HepG2 (cell line): ENCODE data around the gene ZNF607. TPM values are rescaled to one million over a fixed set of nuclear protein-coding genes. Genes with fewer than 3 reads are reported as not detected.

Source experiments
- ATAC-seq: fragments of 200-7000 bp; cut with Tn5 transposase; 3 replicates; pipeline ENCODE4 v1.9.1; 2020; ENCODE audit warnings: mild to moderate bottlenecking, moderate library complexity
- BruUV-seq: library from RNA; stranded (reverse); fragments of 400-500 nt; replicated peaks from 2 replicates; lab custom pipeline; 2021; lab: Mats Ljungman, UMichigan
- CTCF ChIA-PET: fragments of 300-600 bp; formaldehyde crosslinking; extraction: SDS; loops from one replicate; lab custom pipeline; 2021; ENCODE audit warnings: low total read pairs, inconsistent platforms, low intra/inter-chr PET ratio; lab: Yijun Ruan, JAX
- POLR2A ChIA-PET: fragments of 350-600 bp; sonication (Branson Sonifier 250); formaldehyde crosslinking; loops from one replicate; lab custom pipeline; 2020; ENCODE audit warnings: antibody characterized with exemption, inconsistent platforms; lab: Yijun Ruan, JAX
- DNase-seq: peaks from one replicate; pipeline ENCODE4 v3.0.0-alpha.2; 2015; ENCODE audit warnings: low spot score
- FAIRE-seq: peaks from 3 replicates; lab custom pipeline; 2011; peaks lifted over from hg19 to GRCh38; lab: Jason Lieb, UNC
- H2AFZ ChIP-seq: one replicate; pipeline ENCODE4 v1.6.1; 2011; ENCODE audit warnings: low read length, inconsistent platforms
- H3K27ac ChIP-seq: fragments of 300-600 bp; 3 replicates; pipeline ENCODE4 v1.8.0; 2011; ENCODE audit warnings: mixed run types, mild to moderate bottlenecking, mixed read lengths, low read length, inconsistent platforms; ENCODE audit not compliant: insufficient read depth; ENCODE audit errors: extremely low read length
- H3K27me3 ChIP-seq, 2 experiments: fragments of 200-600 bp in 1 of 2; 2 replicates in 1 of 2; 3 replicates in 1 of 2; pipeline versions ENCODE4 v1.6.0 to v1.8.0; 2011; ENCODE audit warnings: low read length in 2 of 2, mild to moderate bottlenecking in 2 of 2, moderate library complexity in 2 of 2, inconsistent platforms in 1 of 2; ENCODE audit not compliant: insufficient read depth in 2 of 2, control insufficient read depth in 1 of 2
- H3K36me3 ChIP-seq, 2 experiments: fragments of 200-600 bp in 1 of 2; replicated peaks in 1 of 2; 2 replicates in 1 of 2; 3 replicates in 1 of 2; pipeline versions ENCODE4 v1.5.1 to v1.8.0; 2011; ENCODE audit warnings: low read length in 2 of 2, inconsistent platforms in 1 of 2; ENCODE audit not compliant: insufficient read depth in 2 of 2, control insufficient read depth in 1 of 2
- H3K4me1 ChIP-seq: 2 replicates; pipeline ENCODE4 v1.5.1; 2012; ENCODE audit warnings: low read length, inconsistent platforms; ENCODE audit not compliant: insufficient read depth
- H3K4me2 ChIP-seq: 2 replicates; pipeline ENCODE4 v1.6.0; 2011; ENCODE audit warnings: low read depth, low read length, inconsistent platforms
- H3K4me3 ChIP-seq, 3 experiments: fragments of 200-600 bp in 1 of 3; sonication (generic), shearing (Covaris generic) in 1 of 3; replicated peaks in 1 of 3; 2 replicates each; pipeline ENCODE4 v1.5.1; 2011 to 2016; ENCODE audit warnings: low read length in 3 of 3, inconsistent platforms in 2 of 3, low read depth in 2 of 3, mild to moderate bottlenecking in 2 of 3, control low read depth in 1 of 3, mixed read lengths in 1 of 3; ENCODE audit not compliant: insufficient read depth in 1 of 3
- H3K79me2 ChIP-seq: one replicate; pipeline ENCODE4 v1.6.1; 2011; ENCODE audit warnings: low read length, inconsistent platforms; ENCODE audit not compliant: insufficient read depth
- H3K9ac ChIP-seq: 2 replicates; pipeline ENCODE4 v1.6.0; 2011; ENCODE audit warnings: mild to moderate bottlenecking, low read depth, low read length, inconsistent platforms; ENCODE audit not compliant: insufficient read depth
- H3K9me3 ChIP-seq: 2 replicates; pipeline ENCODE4 v1.5.1; 2012; ENCODE audit warnings: mild to moderate bottlenecking, low read length
- H4K20me1 ChIP-seq: 2 replicates; pipeline ENCODE4 v1.6.0; 2011; ENCODE audit warnings: inconsistent platforms, mild to moderate bottlenecking, low read length, moderate library complexity; ENCODE audit not compliant: insufficient read depth
- BCLAF1 ChIP-seq: fragments of 450-650 bp; IDR thresholded peaks from 2 replicates; pipeline ENCODE4 v1.6.1; 2017; ENCODE audit warnings: mild to moderate bottlenecking
- FLYWCH1 ChIP-seq: sonication (generic); formaldehyde crosslinking; IDR thresholded peaks from 2 replicates; pipeline ENCODE4 v1.8.1; 2023; ENCODE audit warnings: mild to moderate bottlenecking, missing genetic modification reagents
- KLF15 ChIP-seq: sonication (generic); formaldehyde crosslinking; IDR thresholded peaks from 2 replicates; pipeline ENCODE4 v1.8.1; 2023; ENCODE audit warnings: borderline replicate concordance, mild to moderate bottlenecking, inconsistent platforms, missing genetic modification reagents, mixed read lengths
- MAFF ChIP-seq: IDR thresholded peaks from 2 replicates; pipeline ENCODE4 v1.6.1; 2011; ENCODE audit warnings: low read depth, low read length, improper control_type of control experiment
- MAFK ChIP-seq, 2 experiments: IDR thresholded peaks in 1 of 2; conservative IDR thresholded peaks in 1 of 2; 2 replicates each; pipeline ENCODE4 v1.6.1; 2011; ENCODE audit warnings: improper control_type of control experiment in 2 of 2, low read length in 2 of 2
- MYPOP ChIP-seq: sonication (generic); formaldehyde crosslinking; IDR thresholded peaks from 2 replicates; pipeline ENCODE4 v1.8.1; 2023; ENCODE audit warnings: mild to moderate bottlenecking, moderate library complexity, missing genetic modification reagents
- NBN ChIP-seq: fragments of 450-650 bp; conservative IDR thresholded peaks from 2 replicates; pipeline ENCODE4 v1.6.1; 2017
- PHF20 ChIP-seq: sonication (generic); formaldehyde crosslinking; IDR thresholded peaks from 2 replicates; pipeline ENCODE4 v1.5.0; 2020; ENCODE audit warnings: mild to moderate bottlenecking, missing genetic modification reagents
- POLR2A ChIP-seq, 2 experiments: IDR thresholded peaks; 2 replicates each; pipeline ENCODE4 v1.6.1; 2011; ENCODE audit warnings: low read depth in 2 of 2, low read length in 2 of 2, mild to moderate bottlenecking in 1 of 2, moderate library complexity in 1 of 2; ENCODE audit not compliant: insufficient read depth in 1 of 2
- ZNF225 ChIP-seq: sonication (generic); formaldehyde crosslinking; IDR thresholded peaks from 2 replicates; pipeline ENCODE4 v1.4.0; 2020; ENCODE audit warnings: mild to moderate bottlenecking, missing genetic modification reagents
- ZSCAN20 ChIP-seq: sonication (generic); formaldehyde crosslinking; IDR thresholded peaks from 2 replicates; pipeline ENCODE4 v1.4.0; 2020; ENCODE audit warnings: missing genetic modification reagents, mild to moderate bottlenecking, borderline replicate concordance
- WGBS: methylation state at CpG from one replicate; pipeline ENCODE4 v1.1.6; 2017; ENCODE audit warnings: low lambda C conversion rate; 5-methylcytosine and 5-hydroxymethylcytosine counted together
- in situ Hi-C: cut with HindIII; loops from 2 replicates; pipeline ENCODE4 v1.10.0; 2017; ENCODE audit warnings: low pct_unique_long_range_greater_than_20kb; ENCODE audit not compliant: extremely low pct_ligation_motif_present
- intact Hi-C: fragments of 100-400 bp; cut with micrococcal nuclease; formaldehyde crosslinking; loops from one replicate; pipeline ENCODE4 v1.10.0; 2022; ENCODE audit not compliant: unreplicated experiment
- polyA plus RNA-seq, 8 experiments: library from polyadenylated mRNA; depleted of rRNA in 3 of 8; stranded (reverse) in 7 of 8; unstranded in 1 of 8; fragments of >200 nt; fragmentation: Illumina TruSeq in 4 of 8; extraction: Trizol in 4 of 8; gene quantifications; 2 replicates each; pipeline versions ENCODE4 v1.2.1 to v1.2.3, GENCODE V29; 2011 to 2016; ENCODE audit warnings: low read depth in 4 of 8, missing spikeins in 1 of 8, mixed read lengths in 1 of 8; ENCODE audit not compliant: insufficient read depth in 1 of 8
- total RNA-seq, 5 experiments: library from RNA; depleted of rRNA; stranded (reverse); fragments of >200 nt; fragmentation: Illumina TruSeq; extraction: Trizol; gene quantifications; 2 replicates each; pipeline ENCODE4 v1.2.3, GENCODE V29; 2016; ENCODE audit warnings: low read depth in 1 of 5

ZNF607 gene
- total and polyA plus RNA-seq, 2 of the 13 experiments (the other 11 are each of a cell fraction or from before 2014, with no cell fraction given), result 3.8 to 8.3 TPM

- H3K4me1 ChIP-seq, result peaks cover 9% of the 10 kb centered on the region
- no peak for ATAC-seq
- H3K9ac ChIP-seq, result no peak overlapping the region
- intact Hi-C loops (loop anchor here (5.0 kb wide), 1 partner anchor 344 kb away; the partner anchor contains the start of gene ZNF527), in situ Hi-C loops (no loop called here)
- peaks cover 12% of the 10 kb centered on the region for H3K79me2 ChIP-seq
- FAIRE-seq, result no peak
- ChIA-PET POLR2A (no interaction called here), CTCF (no interaction called here)
- 98% methylated on average over 2 of the region's 2 CpGs for WGBS
- TF ChIP-seq PHF20 (CRISPR knock-in tag), result no peak
- TF ChIP-seq MAFF, result peak; percentile 92
- no peak for TF ChIP-seq POLR2A (IDR thresholded peaks at IDR 0.05; ENCODE audit: insufficient read depth in 1 of 2, low read depth in 2 of 2, low read length in 2 of 2)
- TF ChIP-seq ZNF225 (CRISPR knock-in tag), result no peak
- TF ChIP-seq NBN, result no peak
- peak; percentile 90 to 95 for TF ChIP-seq MAFK (conservative IDR thresholded peaks at IDR 0.05 in 1 of 2, IDR thresholded peaks at IDR 0.05 in 1 of 2; ENCODE audit: low read length in 2 of 2)
- no peak for TF ChIP-seq ZSCAN20
- no peak for TF ChIP-seq FLYWCH1 (CRISPR knock-in tag)
- TF ChIP-seq MYPOP (CRISPR knock-in tag), result no peak
- no peak for TF ChIP-seq KLF15 (CRISPR knock-in tag)
- no peak for TF ChIP-seq BCLAF1
- no peak for DNase-seq
- BruUV-seq, result no TSS peak
- H2AFZ ChIP-seq, result no peak overlapping the region
- no peak overlapping the region for H3K27ac ChIP-seq
- no peak overlapping the region for H3K4me2 ChIP-seq
- no peaks in the 10 kb centered on the region for H3K27me3 ChIP-seq
- H4K20me1 ChIP-seq, result no peaks in the 10 kb centered on the region
- peaks cover 0 to 2% of the 10 kb centered on the region in 2 experiments; a peak in 2 of 5 replicates for H3K36me3 ChIP-seq
- no peak overlapping the region for H3K4me3 ChIP-seq
- H3K9me3 ChIP-seq, result no peaks in the 10 kb centered on the region
Observed at GRCh38 chr19:37716140-37716539, 3.4 kb downstream of the ZNF607 start.
